Measurements from ENCODE around the gene ACTN3.

- TF ChIP-seq CTCF (conservative IDR thresholded peaks at IDR 0.05; ENCODE audit: low read depth, low read length) (no peak), EZH2 (IDR thresholded peaks at IDR 0.05; ENCODE audit: borderline replicate concordance, low read depth, low read length, poor library complexity, severe bottlenecking) (no peak)
Measured at GRCh38 chr11:66554602-66555001, 7.9 kb downstream of the ACTN3 start.
